A673 (cell line): ENCODE measurements around the gene SCO2.

Experiments
- CTCF ChIP-seq: fragments of 300-800, 200-600 bp; sonication (generic); conservative IDR thresholded peaks from 2 replicates; pipeline ENCODE4 v1.5.1; 2017; ENCODE audit warnings: low read depth, mild to moderate bottlenecking, antibody characterized with exemption, low read length, moderate library complexity, mixed read lengths
- EZH2 ChIP-seq: fragments of 200-600 bp; sonication (generic); IDR thresholded peaks from 2 replicates; pipeline ENCODE4 v1.6.1; 2017; ENCODE audit warnings: borderline replicate concordance, low read depth, mild to moderate bottlenecking, mixed read lengths, antibody characterized with exemption, low read length; ENCODE audit not compliant: poor library complexity, severe bottlenecking

GRCh38 chr22:50520826-50521453 is 4.5 kb downstream of the SCO2 start:
- TF ChIP-seq CTCF = no peak
- TF ChIP-seq EZH2 = no peak
